Skeletal muscle tissue (tissue), 4 donors: ENCODE measurements around the gene TMEFF1. TPM values are rescaled to one million over a fixed set of nuclear protein-coding genes. Genes with fewer than 3 reads are reported as not detected.

Source experiments
- H3K27ac ChIP-seq: one replicate; pipeline ENCODE4 v1.7.0; 2013; ENCODE audit warnings: mild to moderate bottlenecking, low read depth, low read length, inconsistent platforms
- H3K27me3 ChIP-seq, 3 donors: one replicate each; pipeline ENCODE4 v1.7.0; 2013; ENCODE audit warnings: low read length in 3 of 3; ENCODE audit not compliant: control insufficient read depth in 3 of 3, insufficient read depth in 3 of 3
- H3K36me3 ChIP-seq, 3 donors: one replicate each; pipeline ENCODE4 v1.7.0; 2013; ENCODE audit warnings: low read length in 3 of 3; ENCODE audit not compliant: control insufficient read depth in 3 of 3, insufficient read depth in 3 of 3
- H3K4me1 ChIP-seq, 3 donors: one replicate each; pipeline ENCODE4 v1.7.0; 2013; ENCODE audit warnings: low read length in 3 of 3, mild to moderate bottlenecking in 3 of 3; ENCODE audit not compliant: control insufficient read depth in 3 of 3, insufficient read depth in 3 of 3
- H3K4me3 ChIP-seq, 3 donors: one replicate each; pipeline ENCODE4 v1.7.0; 2013; ENCODE audit warnings: low read length in 3 of 3
- H3K9ac ChIP-seq, 3 donors: one replicate each; pipeline ENCODE4 v1.7.0; 2013; ENCODE audit warnings: low read length in 3 of 3, mild to moderate bottlenecking in 3 of 3, moderate library complexity in 2 of 3, low read depth in 1 of 3
- H3K9me3 ChIP-seq, 3 donors: one replicate each; pipeline ENCODE4 v1.7.0; 2013; ENCODE audit warnings: low read length in 3 of 3; ENCODE audit not compliant: control insufficient read depth in 3 of 3
- total RNA-seq: library from RNA; depleted of rRNA; stranded (reverse); fragments of >200 nt; gene quantifications from one replicate; pipeline ENCODE4 v1.2.3, GENCODE V29; 2014
- donor health status: Osteomylitis.

Gene TMEFF1
- total RNA-seq, 1 donor from 2014 or later, result not detected

GRCh38 chr9:100581661-100582060 lies 108.7 kb downstream of the TMEFF1 start:
- H3K4me1 ChIP-seq, result peaks cover 19 to 30% (median 29%) of the 10 kb centered on the region in 3 donors
- H3K27ac ChIP-seq, result peak overlapping the region; percentile 34
- no peaks in the 10 kb centered on the region for H3K9me3 ChIP-seq
- peaks cover 8 to 19% (median 15%) of the 10 kb centered on the region in 3 donors for H3K36me3 ChIP-seq
- peak overlapping the region; percentile 70 to 88 (median 71) for H3K4me3 ChIP-seq
- peak overlapping the region; percentile 25 to 81 (median 67) for H3K9ac ChIP-seq
- H3K27me3 ChIP-seq, result no peaks in the 10 kb centered on the region

- Histone ChIP-seq H3K4me3 (peak overlapping the region in 2 of 3 donors; percentile 3 to 88), H3K27me3 (no peaks in the 10 kb centered on the region), H3K36me3 (peaks cover 11 to 27% (median 22%) of the 10 kb centered on the region in 3 donors), H3K9me3 (no peaks in the 10 kb centered on the region), H3K9ac (no peak overlapping the region), H3K4me1 (peaks cover 19 to 30% (median 29%) of the 10 kb centered on the region in 3 donors), H3K27ac (no peak overlapping the region)
Measured at GRCh38 chr9:100583014-100583802, 110.3 kb downstream of the TMEFF1 start.

GRCh38 chr9:100584951-100585350 lies 112.0 kb downstream of the TMEFF1 start:
- H3K4me1 ChIP-seq, result peaks cover 19 to 30% (median 29%) of the 10 kb centered on the region in 3 donors
- H3K9me3 ChIP-seq, result no peaks in the 10 kb centered on the region
- H3K4me3 ChIP-seq, result no peak overlapping the region
- no peak overlapping the region for H3K9ac ChIP-seq
- H3K27ac ChIP-seq, result no peak overlapping the region
- H3K27me3 ChIP-seq, result no peaks in the 10 kb centered on the region
- H3K36me3 ChIP-seq, result peaks cover 11 to 27% (median 22%) of the 10 kb centered on the region in 3 donors

- Histone ChIP-seq H3K4me1 (peaks cover 24 to 40% (median 29%) of the 10 kb centered on the region in 3 donors), H3K36me3 (peaks cover 11 to 27% (median 22%) of the 10 kb centered on the region in 3 donors), H3K27me3 (no peaks in the 10 kb centered on the region), H3K9ac (no peak overlapping the region), H3K27ac (no peak overlapping the region), H3K4me3 (no peak overlapping the region), H3K9me3 (no peaks in the 10 kb centered on the region)
Measured at GRCh38 chr9:100586093-100586492, 113.1 kb downstream of the TMEFF1 start.

GRCh38 chr9:100587375-100587774 lies 114.4 kb downstream of the TMEFF1 start:
- Histone ChIP-seq H3K4me1 (peaks cover 30 to 48% (median 36%) of the 10 kb centered on the region in 3 donors), H3K27me3 (no peaks in the 10 kb centered on the region), H3K27ac (no peak overlapping the region), H3K36me3 (peaks cover 11 to 27% (median 22%) of the 10 kb centered on the region in 3 donors), H3K9me3 (no peaks in the 10 kb centered on the region), H3K4me3 (no peak overlapping the region), H3K9ac (no peak overlapping the region)

- no peaks in the 10 kb centered on the region for H3K9me3 ChIP-seq
- H3K27me3 ChIP-seq, result no peaks in the 10 kb centered on the region
- H3K4me3 ChIP-seq, result no peak overlapping the region
- peaks cover 11 to 22% (median 19%) of the 10 kb centered on the region in 3 donors for H3K36me3 ChIP-seq
- no peak overlapping the region for H3K27ac ChIP-seq
- H3K9ac ChIP-seq, result no peak overlapping the region
- H3K4me1 ChIP-seq, result peaks cover 14 to 28% (median 20%) of the 10 kb centered on the region in 3 donors
Measured at GRCh38 chr9:100589582-100589981, 116.6 kb downstream of the TMEFF1 start.

GRCh38 chr9:100590481-100590880 lies 117.5 kb downstream of the TMEFF1 start:
- no peaks in the 10 kb centered on the region for H3K9me3 ChIP-seq
- H3K9ac ChIP-seq, result no peak overlapping the region
- no peaks in the 10 kb centered on the region for H3K27me3 ChIP-seq
- H3K36me3 ChIP-seq, result peaks cover 10 to 16% (median 16%) of the 10 kb centered on the region in 3 donors
- H3K4me1 ChIP-seq, result peaks cover 7 to 21% (median 20%) of the 10 kb centered on the region in 3 donors
- no peak overlapping the region for H3K4me3 ChIP-seq
- no peak overlapping the region for H3K27ac ChIP-seq

GRCh38 chr9:100591139-100591538 lies 118.2 kb downstream of the TMEFF1 start:
- Histone ChIP-seq H3K4me3 (no peak overlapping the region), H3K9ac (peak overlapping the region in 1 of 3 donors; percentile 28), H3K27me3 (no peaks in the 10 kb centered on the region), H3K4me1 (peaks cover 8 to 21% (median 20%) of the 10 kb centered on the region in 3 donors), H3K9me3 (no peaks in the 10 kb centered on the region), H3K27ac (peak overlapping the region; percentile 59), H3K36me3 (peaks cover 4 to 10% (median 9%) of the 10 kb centered on the region in 3 donors)

GRCh38 chr9:100591639-100592412 lies 118.9 kb downstream of the TMEFF1 start:
- H3K9ac ChIP-seq, result no peak overlapping the region
- no peaks in the 10 kb centered on the region for H3K9me3 ChIP-seq
- peak overlapping the region; percentile 59 for H3K27ac ChIP-seq

More at GRCh38 chr9:100591639-100592412, 118.9 kb downstream of the TMEFF1 start:
- Histone ChIP-seq H3K36me3 (peaks cover 3 to 7% (median 5%) of the 10 kb centered on the region in 3 donors), H3K4me3 (no peak overlapping the region), H3K4me1 (peaks cover 7 to 21% (median 20%) of the 10 kb centered on the region in 3 donors), H3K27me3 (no peaks in the 10 kb centered on the region)
